ENCODE measurements around the gene CAMKMT.

Gene CAMKMT

DNA sequence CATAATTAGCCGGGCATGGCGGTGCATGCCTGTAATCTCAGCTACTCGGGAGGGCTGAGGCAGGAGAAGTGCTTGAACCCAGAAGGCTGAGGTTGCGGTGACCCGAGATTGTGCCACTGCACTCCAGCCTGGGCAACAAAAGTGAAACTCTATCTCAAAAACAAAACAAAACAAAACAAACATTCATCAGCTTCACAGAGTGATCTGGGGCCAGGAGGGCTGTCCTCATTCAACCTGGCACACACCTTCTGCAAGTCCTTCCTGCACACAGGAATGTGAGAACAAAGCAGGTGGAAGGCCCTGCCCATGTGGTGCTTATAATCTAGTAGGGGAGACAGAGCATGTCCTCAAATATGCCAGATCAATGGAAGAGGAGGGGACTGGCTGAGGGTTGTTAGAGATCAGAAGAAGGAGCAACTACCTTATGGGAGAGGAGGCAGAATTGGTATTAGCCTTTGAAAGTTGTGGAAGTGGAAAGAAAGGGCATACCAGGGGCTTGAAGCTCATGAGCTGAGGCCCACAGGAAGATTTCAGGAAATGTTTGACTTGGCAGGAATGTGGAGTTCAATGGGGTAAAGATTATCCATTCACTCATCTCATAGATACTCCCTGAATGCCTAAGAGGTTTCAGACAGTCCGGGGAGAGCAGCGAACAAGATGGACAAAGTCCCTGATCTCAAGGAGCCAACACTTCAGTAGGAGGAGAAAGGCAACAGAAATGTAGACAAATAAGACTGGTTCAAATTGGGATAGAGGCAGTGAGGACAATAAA lies 424.5 kb downstream of the CAMKMT start:
- no peak for FAIRE-seq

GRCh38 chr2:44786817-44787214 lies 425.1 kb downstream of the CAMKMT start:
- no peak for DNase-seq (ENCODE audit: insufficient read length, low spot score)

More for the DNA sequence above, 424.5 kb downstream of the CAMKMT start:
- DNase-seq (ENCODE audit: insufficient read length, low spot score): no peak

GRCh38 chr2:44787663-44788062 lies 425.9 kb downstream of the CAMKMT start:
- DNase-seq (ENCODE audit: insufficient read length, low spot score) (no peak), FAIRE-seq (no peak)

More at GRCh38 chr2:44786817-44787214, 425.1 kb downstream of the CAMKMT start:
- no peak for FAIRE-seq

DNA sequence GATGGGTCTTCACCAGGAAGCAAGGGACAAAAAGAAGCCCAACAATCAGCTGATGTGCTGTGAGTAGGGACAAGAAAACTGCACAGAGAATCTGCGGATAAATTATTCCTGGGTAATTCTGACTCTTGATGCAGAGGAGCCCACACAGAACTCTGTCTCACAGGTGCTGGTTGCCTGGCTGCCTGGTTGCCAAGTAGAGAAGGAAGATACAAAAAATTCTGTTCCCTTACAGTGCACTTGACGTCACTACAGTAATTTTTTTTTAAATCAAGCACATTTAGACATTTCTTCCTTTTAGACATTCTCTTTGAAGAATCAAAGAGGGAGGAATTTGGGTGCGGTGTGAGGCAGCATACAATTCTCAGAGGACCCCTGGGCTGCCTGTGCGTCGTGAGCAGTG lies 427.7 kb downstream of the CAMKMT start:
- DNase-seq (ENCODE audit: insufficient read length, low spot score) (no peak), FAIRE-seq (no peak)

DNA sequence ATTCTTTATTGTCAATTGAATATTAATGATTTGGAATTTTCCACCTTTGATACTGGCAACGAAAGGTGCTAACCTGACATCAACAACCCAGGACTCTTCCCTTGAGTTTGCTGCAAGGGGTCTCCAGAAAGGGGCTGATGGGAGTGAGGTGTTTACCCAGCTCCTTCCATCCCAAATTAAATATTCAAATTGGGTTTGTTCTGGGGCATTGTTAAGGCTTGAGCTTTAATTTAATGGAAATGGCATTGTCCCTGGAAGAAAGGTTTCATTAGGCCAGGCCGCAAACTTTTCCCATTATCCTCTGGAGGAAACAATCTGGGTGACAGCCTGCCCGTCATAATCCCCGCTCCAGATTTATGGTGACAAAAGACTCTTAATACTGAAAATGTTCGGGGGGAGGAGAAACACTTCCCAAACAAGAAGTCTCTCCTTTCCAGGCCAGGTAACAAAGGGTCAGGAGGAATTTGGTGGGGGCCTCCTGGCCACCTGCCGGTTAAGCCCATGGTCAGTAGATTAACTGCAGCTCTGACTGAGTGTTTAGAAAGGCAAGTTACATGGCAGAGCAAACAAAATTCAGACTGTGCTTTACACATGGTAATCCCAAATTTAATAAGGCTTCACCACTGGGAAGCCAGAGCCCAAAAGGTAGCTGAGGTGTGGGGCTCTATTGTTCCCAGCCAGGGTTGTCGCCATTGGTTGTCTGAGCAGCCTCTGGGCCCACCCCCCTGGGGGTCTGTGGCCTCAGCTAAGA lies 428.4 kb downstream of the CAMKMT start:
- no peak for DNase-seq (ENCODE audit: insufficient read length, low spot score)
- FAIRE-seq: no peak

DNA sequence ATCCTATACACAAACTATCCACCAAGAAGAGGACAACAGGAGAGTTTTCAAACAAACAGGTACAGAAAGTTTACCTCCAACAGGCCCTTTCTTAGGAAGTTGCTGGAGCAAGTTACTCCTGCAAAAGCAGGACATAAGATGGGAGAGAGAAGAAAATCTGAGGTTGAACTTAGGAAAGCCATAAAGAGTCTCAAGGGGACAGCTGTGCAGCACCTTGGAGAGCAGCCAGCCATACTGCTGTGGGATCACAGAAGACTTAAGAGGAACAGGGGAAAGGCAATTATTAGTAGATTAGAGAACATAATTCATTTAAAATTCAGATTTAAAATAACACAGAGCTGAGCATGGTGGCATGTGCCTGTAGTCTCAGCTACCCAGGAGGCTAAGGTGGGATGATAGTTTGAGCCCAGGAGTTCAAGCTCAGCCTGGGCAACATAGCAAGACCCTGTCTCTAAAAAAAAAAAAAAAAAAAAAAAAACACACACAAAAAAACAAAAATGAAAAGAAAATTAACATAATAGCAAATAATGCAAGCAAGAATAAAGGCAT lies 431.6 kb downstream of the CAMKMT start:
- DNase-seq (ENCODE audit: insufficient read length, low spot score): no peak
- FAIRE-seq: no peak

DNA sequence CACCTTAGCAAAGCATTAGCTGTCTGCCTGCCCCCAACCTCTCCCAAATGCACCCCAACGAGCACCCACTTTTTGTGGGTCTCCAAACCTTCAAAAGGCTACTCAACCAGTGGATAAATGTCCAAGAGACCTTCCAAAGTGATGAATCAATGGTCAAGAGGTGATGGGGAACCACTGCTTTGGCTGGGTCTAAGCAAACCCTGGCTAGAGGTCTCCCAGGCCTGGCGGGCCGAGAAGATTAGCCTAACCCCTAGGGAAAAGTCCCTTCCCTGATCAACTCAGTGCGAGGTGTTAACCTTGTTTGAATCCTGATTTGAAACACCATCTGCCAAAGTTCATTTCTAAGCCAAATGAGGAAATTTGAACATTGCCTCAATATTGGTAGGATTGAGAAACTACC lies 435.0 kb downstream of the CAMKMT start:
- no peak for FAIRE-seq
- DNase-seq (ENCODE audit: insufficient read length, low spot score): no peak

DNA sequence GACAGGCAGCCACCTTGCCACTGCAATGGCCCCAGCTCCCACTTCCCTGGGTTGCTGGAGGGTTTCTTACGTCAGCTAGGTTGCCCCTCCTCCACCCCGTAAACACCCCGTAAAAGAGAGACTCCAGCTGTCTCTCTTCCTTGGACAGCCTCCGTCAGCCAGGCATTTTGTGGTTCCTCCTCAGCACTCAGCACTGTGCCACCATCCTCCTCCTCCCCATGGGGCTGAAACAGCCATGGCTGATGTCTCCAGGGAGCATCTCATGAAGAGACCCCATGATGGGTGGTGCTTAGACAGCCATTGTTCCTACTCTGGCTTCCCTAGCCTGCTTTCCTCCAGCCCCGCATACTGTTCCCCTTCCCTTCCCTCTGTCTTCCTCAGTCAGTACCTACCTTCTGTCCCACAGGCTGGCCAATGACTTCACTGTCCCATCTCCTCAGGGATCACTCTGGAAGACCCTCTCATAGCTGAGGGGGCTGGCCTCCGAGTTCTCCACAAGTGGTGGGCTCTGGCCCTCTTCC lies 436.5 kb downstream of the CAMKMT start:
- FAIRE-seq (no peak), DNase-seq (ENCODE audit: insufficient read length, low spot score) (no peak)

DNA sequence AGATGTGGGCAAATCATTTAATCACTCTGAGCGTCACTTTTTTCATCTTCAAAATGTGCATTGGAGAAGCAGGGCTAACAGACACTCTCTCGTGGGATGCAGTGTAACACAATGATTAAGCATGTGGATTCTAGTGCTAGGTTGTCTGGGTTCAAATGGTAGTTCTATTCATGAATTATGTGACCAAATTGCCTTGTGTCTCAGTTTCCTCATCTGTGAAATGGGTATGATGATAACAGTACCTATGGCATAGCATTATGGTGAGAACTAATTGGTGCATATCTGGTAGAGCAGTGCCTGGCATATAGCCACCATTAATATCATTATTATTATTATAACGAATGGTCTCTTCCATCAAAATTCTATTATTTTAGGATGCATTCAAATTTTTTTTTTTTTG lies 437.4 kb downstream of the CAMKMT start:
- FAIRE-seq (no peak), DNase-seq (ENCODE audit: insufficient read length, low spot score) (no peak)

- FAIRE-seq (no peak), DNase-seq (ENCODE audit: insufficient read length, low spot score) (no peak)
Measured at GRCh38 chr2:44799754-44800153, 438.0 kb downstream of the CAMKMT start.

DNA sequence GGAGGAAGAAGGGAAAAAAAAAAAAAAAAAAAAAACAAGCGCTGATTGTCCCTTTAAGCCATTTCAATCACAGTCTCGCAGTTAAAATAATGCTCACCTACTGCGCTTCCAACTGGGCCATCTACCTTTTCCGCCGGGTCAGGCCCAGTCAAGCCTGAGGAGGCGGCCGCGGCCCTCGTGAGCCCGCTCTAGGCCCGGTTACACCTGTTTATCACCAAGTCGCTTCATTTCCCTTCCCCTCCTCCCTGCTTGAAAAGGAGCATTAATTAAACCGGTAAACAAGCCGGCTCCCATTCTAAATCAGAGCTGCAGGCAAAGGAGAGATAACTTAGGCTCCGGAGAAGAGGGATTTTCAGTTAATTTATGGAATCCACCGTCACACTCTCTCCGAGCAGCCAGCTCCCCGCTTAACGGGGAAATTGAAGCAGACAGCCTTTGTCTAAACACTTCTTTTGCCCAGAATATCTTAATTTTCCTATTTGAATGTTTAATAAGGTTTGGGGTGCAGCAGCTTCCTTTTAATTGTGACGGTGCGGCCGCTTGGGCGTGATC lies 439.6 kb downstream of the CAMKMT start:
- DNase-seq (ENCODE audit: insufficient read length, low spot score) (no peak), FAIRE-seq (no peak)

- DNase-seq (ENCODE audit: insufficient read length, low spot score) (no peak), FAIRE-seq (peak; percentile 54)
Measured at GRCh38 chr2:44801841-44802776, 440.4 kb downstream of the CAMKMT start.

GRCh38 chr2:44802777-44803424 lies 441.2 kb downstream of the CAMKMT start:
- peak; percentile 57 for FAIRE-seq
- no peak for DNase-seq (ENCODE audit: insufficient read length, low spot score)

DNA sequence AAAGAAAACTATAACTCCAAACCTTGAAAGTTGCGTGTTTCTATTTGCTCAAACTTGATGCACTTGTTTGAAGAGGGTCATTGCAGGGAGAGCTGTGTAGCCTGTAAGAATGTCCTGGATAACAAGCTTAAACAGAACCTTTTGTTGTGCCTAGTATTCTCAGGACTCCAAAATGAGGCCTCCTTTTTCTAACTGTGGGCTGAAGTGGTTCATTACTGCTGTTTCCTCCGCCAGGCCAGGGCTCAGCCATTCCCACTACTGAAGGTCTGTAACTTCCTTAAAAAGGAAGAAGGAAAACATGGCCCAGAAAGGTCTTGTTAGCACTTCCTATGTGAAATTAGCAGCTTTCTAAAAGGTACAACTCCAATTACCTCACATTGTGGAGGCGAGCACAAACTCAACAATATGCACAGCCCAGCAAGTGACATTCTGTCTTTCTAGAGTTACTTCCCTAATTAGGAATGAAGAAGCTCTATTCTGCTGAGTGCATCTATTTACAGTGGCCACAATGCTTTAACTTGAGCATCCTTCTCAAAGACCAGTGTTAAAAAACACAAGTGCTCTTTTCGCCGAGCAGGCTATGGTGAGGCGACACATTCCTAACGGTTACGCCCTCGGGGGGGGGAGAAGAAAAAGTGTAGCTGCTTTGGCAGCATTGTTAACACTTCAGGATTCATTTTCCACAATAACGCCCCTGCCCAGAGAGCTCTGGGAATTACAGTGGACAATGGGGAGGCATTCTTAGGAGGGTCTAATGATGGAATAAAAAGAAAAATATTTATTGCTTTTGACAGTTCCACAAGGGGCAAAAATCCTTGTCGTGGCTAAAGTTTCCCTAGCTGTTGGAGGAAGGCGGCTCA lies 442.9 kb downstream of the CAMKMT start:
- DNase-seq (ENCODE audit: insufficient read length, low spot score) (no peak), FAIRE-seq (peak; percentile 35)

- no peak for DNase-seq (ENCODE audit: insufficient read length, low spot score)
- FAIRE-seq: peak; percentile 33
Measured at GRCh38 chr2:44805401-44806235, 443.9 kb downstream of the CAMKMT start.

GRCh38 chr2:44807201-44808025 lies 445.7 kb downstream of the CAMKMT start:
- DNase-seq (ENCODE audit: insufficient read length, low spot score) (no peak), FAIRE-seq (no peak)
